Measurements from ENCODE around the gene EDN2.

GRCh38 chr1:41447995-41448770, 36.3 kb downstream of the EDN2 start:
- no peak for TF ChIP-seq NANOG (IDR thresholded peaks at IDR 0.05; ENCODE audit: insufficient read depth, low read depth, low read length, poor library complexity, severe bottlenecking)
- TF ChIP-seq CTCF (IDR thresholded peaks at IDR 0.05; ENCODE audit: control extremely low read depth in 1 of 3, insufficient read depth in 1 of 3, low read depth in 1 of 3, low read length in 3 of 3) = no peak
- no peak for TF ChIP-seq RNF2 (IDR thresholded peaks at IDR 0.05; ENCODE audit: borderline replicate concordance, low read depth, low read length, missing control alignments, poor library complexity, severe bottlenecking)
- TF ChIP-seq EP300 (IDR thresholded peaks at IDR 0.05; ENCODE audit: borderline replicate concordance in 1 of 2, low read depth in 2 of 2, low read length in 2 of 2) = no peak
- no peak for TF ChIP-seq CTBP2 (IDR thresholded peaks at IDR 0.05; ENCODE audit: borderline replicate concordance, insufficient read depth, insufficient read length, low read length)
- TF ChIP-seq PHF8 (conservative IDR thresholded peaks at IDR 0.05; ENCODE audit: low read depth, low read length) = no peak
- TF ChIP-seq MAX (IDR thresholded peaks at IDR 0.05) = no peak
- no peak for TF ChIP-seq KDM4A (IDR thresholded peaks at IDR 0.05; ENCODE audit: low read depth, low read length, severe bottlenecking)
- TF ChIP-seq SP1 (IDR thresholded peaks at IDR 0.05; ENCODE audit: low read depth, low read length) = no peak
- TF ChIP-seq POLR2AphosphoS5 (IDR thresholded peaks at IDR 0.05; ENCODE audit: low read depth, low read length) = no peak
- TF ChIP-seq POLR2A (IDR thresholded peaks at IDR 0.05; ENCODE audit: control extremely low read depth in 1 of 2, low read depth in 2 of 2, low read length in 2 of 2) = no peak
- no peak for TF ChIP-seq RAD21 (IDR thresholded peaks at IDR 0.05 in 1 of 2, conservative IDR thresholded peaks at IDR 0.05 in 1 of 2; ENCODE audit: low read depth in 2 of 2, low read length in 2 of 2)
- no peak for TF ChIP-seq USF2 (IDR thresholded peaks at IDR 0.05; ENCODE audit: low read length)
- TF ChIP-seq TAF7 (optimal IDR thresholded peaks at IDR 0.05; ENCODE audit: borderline replicate concordance, low read depth, low read length) = no peak
